NCI-H1694 (cell line): Measurements from ENCODE around the gene TNIK.

ENCODE experiments used
- DNase-seq: peaks from one replicate; lab custom pipeline; 2025; lab: John Stamatoyannopoulos, UW

The TNIK gene

DNA sequence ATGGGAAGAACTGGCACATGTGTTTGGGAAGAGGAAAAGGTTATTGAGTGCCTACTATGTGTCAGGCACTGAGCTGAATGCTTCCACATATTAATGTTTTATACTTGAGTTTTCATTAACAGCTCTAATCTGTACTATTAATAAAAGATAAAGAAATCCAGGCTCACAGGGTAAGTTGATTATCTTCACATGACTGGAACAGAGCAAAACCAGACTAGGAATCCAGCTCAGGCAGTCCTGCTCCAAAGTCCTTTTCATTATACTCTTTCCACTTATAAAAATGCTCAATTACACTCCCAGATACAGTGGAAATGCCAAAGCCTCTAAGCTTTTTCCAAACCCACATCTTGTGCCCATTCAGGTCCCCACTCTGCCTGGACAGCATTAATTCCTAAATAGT is 97.6 kb downstream of the TNIK start:
- no peak for DNase-seq

DNA sequence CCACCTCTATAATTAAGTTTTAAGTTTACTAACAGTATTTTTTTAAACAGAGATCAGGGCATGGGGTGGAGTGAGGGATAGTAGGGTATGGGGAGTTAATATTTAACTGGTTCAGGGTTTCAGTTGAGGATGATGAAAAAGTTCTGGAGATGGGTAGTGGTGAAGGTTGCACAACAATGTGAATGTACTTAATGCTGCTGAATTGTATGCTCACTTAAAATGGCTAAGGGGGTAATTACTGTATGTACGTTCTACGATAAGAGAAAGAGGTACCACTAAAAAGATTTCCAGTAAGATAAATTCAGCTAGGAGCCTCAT is 101.4 kb downstream of the TNIK start:
- no peak for DNase-seq

DNA sequence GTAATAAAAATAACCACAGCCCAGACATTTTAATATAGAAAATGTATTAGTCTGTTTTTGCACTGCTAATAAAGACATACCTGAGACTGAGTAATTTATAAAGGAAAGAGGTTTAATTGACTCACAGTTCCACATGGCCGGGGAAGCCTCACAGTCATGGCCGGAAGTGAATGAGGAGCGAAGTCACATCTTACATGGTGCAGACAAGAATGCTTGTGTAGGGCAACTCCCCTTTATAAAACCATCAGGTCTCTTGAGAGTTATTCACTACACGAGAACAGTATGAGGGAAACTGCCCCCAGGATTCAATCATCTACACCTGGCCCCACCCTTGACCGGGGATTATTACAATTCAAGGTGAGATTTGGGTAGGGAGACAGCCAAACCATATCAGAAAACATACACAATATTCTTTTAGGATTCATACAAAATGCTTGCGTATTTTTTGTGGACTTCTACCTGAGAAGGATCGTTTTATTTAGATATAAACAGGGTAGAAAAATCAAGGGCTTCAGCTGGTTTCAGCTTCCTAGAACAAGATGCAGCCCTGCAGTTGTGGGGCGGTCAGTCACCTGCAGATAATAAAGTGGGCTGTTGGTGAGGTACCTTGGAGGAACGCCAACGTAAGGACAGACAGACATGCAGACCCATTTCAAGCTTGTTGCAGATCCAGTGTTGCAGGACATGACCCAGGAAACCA is 101.9 kb downstream of the TNIK start:
- DNase-seq, result no peak

DNA sequence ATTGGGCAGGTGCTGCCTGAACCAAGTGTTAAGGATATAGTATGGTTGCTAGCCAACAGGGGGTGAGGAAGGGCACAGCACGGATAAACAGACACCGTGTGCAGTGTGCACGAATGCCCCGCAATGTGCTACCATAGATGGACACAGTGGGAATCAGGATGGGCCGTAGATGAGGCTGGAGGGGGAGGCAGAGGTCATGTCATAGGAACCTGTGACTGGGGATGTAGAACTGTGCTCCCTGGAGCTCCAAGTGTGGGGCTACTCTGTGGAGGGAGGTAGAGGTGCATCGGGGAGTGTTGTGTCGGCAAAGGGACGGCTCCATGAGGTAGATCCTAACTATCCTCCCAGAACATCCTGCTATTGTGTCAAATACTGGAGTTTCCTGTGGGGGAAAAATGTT is 102.5 kb downstream of the TNIK start:
- DNase-seq, result no peak

DNA sequence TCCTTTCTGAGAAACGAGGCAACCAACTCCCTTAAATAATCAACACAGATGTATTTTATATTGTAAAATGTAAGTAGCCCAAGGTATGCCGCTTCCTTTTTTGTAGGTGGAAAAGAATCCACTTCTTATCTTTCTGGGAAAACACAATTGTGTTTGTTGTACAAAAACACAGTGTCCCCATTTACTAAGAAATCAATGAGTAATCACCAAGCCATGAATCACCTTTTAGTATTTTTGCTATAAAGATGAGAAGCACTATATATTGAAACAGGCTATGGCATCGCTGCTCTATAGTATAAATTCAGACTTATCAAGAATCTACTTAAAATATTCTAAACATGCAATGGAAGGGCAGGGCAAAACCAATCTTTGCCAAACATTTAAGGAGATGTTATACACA is 104.0 kb downstream of the TNIK start:
- no peak for DNase-seq

DNA sequence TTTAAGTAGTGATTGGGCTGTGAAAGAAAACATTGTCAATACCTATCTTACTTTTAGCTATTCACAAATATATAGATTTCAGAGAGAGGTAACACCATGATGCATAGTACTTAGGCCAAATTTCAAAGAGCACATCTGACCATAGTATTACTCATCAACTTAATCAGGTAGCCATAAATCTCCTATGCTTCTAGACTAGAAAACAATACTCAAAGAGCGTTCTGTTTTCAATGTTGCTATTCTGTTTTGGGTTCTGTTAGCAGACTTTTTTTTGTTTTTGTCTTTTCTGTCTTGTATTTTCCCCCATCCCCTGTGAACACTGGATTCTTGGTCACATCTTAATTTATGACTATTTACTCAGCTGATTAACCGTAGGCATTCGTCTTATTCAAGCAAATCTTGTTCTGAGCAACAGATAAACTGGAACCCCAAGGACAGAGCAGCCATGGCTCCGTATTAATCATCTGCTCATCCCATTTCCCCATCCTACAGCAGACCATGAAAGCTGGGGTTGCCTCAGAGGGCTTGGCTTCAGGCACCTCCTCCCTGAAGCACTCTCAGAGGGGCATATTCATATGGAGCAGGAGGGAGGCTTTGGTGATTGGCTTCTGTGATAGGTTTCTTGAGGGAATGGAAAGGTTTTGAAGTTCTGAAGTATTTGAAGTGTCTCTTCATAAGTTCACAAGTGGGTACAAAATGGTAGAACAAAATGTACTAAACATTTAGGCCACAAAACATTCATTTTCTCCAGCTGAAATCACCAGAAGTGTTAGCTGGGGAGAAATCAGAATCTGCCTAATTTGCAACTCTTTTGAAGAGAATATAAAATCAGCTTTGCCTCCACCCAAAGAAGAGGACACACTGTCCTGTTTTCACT is 105.3 kb downstream of the TNIK start:
- no peak for DNase-seq

DNA sequence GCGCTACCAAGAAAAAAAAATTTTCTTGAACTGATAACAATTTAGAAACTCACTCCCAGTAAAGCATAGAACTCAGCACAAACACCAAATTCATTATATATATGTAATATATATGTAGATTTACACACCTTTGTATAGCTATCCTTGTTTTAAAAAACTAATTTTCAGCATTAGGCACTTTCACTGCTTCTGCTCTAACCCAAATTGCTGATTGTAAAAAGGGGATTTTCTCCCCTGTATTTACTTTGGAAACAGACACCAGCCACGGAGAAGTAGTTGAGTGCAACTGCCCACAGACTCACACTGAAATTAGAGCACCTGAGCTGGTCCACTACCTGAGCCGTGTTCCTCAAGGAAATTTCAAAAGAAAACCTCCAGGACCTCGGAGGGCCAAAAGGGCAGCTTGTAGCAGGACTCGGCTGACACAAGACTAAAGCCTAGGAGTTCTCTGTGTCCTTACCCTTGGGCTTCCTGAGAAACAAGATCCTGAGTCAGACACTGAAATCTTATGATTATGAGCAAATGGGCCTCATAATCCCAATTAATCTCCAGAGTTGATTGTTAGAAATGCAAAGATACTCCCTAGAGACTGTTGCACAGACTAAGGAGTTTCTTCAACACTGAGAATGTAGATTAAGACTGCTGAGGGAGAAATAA is 106.0 kb downstream of the TNIK start:
- DNase-seq, result no peak

DNA sequence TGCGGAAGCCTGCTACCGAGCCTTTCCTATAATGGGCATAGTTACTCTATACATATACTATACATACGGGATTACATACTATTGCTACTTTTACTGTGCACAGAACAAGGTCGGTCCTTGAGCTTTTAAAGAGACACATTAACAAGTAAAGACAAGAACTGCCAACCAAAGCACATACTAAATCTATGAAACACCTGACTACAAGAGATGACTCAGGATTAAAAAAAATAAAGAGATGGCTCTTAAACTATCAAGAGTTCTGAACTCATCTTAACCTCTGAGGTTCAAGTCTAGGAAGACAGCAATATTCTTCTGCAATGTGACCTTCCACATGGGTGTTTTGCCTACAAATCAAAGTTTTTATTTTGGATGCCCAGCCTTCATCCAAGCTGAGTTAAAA is 106.8 kb downstream of the TNIK start:
- DNase-seq, result no peak

DNA sequence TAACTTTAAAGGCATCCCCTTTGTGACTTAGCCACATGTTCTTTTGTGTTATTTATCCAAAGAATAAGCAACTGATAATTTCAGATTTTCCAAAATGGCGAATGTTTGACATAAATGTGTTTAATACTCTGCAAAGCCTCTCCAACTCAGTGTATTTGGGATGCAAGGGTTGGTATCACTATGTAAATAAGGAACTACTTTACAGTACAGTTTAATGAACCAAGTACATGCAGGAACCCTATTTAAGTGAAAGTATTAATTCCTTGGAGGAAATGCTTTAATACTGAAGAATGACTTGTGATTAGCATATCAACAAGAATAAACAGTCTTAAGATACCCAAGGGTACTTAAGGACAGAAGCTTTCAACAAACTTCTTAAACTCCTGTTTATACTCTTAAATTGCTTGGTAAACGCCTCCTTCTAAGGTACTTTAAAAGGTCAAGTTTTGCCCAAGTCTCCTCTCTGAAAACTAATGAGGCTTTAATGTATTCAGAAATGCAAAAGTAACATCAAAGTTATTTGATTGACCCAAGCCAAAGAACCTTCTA is 107.7 kb downstream of the TNIK start:
- DNase-seq, result no peak

DNA sequence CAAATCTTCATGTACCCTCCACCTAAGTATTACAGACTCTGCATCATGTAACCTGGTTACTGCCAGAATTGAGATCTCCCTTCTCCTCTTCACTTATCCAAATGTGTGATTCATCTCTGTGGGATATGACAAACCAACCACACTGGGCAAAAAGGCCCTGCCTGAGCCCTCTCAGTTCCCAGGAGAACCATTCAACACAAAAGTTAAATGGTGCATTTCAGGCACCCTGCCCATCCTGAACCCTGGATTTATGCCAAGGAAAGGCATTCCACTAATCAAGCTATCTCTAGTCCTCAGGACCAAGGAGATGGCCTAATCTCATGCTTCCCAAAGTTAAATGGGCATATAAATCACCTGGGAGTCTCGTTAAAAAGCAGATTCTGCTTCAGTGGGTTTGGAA is 108.5 kb downstream of the TNIK start:
- no peak for DNase-seq

DNA sequence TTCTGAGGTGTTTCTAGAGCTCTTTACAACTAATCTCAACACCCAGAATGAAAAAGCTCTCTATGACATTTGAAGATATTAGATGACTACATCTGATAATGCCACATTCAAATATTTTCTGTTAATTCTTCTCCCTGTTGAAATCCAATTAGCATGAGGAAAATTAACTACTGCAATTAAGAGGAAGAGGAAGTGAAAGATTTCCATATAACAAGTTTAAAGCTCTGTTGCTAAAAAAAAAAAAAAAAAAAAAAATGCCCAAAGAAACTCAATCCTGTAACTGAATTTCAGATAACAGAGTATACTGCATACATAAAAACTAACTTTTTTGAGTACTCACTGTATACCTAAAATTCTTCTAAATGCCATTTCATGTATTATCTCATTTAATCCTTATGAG is 109.8 kb downstream of the TNIK start:
- DNase-seq, result no peak

DNA sequence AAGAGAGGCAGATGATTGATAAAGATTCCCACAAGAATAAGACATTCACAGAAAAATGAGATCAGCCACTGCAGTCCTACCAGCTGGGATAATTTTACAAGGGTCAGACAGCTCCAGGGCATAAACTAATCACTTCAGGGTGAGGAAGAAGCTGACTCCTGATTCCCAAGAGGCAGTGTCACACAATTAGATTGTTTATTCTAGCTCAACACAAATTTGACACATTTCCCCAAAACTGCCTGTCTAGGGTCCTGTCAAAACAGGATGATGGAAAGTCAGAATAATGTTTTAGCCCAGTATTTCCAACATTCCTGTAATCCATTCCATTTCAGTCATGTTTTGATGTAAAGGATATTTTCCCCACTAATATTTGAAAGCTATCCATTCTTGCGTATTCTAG is 110.8 kb downstream of the TNIK start:
- DNase-seq, result no peak

DNA sequence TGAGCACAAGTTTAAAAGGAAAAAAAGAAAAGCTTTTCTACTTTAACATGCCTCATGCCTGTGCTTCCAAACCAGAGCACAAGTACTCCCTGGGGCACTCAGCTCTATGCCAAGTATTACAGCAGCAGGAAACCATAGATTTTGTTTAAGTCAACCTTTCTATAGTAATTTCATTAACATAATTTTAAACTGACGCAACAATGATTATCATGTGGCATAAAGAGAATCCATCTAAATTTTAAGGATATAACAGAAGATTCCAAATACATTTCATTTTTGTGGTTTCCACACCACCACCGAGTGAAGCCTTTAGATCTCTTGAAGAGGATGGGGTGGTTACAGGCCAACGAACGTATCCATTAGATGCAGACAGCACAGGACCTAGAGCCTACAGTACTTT is 112.1 kb downstream of the TNIK start:
- DNase-seq, result no peak

DNA sequence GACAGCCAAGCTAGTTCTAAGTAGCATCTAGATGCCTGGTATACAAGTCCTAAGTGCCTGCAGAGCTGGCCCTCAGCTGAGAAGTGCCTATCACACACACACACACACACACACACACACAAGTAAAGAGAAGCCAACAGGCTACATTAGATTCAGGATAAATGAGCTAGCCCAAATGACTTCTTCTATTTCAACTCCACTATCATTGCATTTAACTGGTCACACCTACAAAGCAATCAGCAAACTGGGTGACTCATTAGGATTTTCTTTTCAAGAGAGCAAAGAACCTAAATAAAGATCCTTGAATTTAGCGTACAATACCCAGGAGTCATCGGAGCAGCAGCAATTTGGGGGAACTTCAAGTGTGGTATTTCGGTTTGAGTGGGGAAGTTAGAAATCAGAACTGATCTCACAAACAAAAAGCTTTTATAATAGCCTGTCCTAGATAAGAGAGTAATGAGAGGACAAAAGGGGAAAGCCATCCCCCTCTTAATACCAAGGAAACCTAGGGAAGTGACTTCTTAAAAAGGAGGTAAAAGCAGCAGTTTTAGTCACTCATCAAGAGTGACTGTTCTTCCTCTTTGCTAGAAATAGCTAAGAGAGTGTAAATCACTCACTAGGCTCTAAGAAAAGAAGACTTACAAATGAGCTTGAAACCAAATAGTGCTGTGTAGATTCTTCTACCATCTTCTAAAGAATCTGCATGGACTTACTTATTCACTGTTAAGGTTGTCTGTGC is 112.7 kb downstream of the TNIK start:
- no peak for DNase-seq

DNA sequence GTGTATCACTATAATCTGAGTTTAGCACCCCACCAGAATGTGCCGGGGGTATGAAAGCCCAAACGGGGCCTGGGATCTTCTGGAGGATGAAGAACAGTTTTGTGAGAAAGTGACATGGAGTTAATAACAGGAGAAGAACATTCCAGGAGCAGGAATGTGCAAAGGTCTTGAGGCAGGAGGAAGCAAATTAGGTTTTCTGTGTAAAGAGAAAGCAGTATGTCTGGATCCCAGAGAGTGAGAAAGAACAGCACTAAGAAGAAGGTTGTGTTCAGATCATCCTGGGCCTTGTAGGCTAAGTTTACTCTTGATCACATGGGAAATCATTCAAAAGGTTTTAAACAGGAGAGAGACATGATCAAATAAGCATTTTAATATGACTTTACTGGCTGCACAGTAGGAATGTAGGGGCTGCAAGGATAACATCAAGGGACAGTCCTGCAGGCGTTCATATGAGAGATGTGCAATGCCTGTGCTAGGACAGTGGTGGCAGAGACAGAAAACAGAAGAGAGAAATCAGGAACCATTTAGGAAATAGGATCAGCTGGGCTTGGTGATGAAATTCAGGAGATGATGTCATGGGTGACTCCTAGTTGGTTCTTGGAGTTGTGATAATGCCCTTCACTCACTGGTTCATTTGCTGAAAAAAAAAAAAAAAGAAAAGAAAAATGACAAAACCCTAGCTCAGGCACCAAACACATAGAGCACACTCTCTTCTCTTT is 113.5 kb downstream of the TNIK start:
- DNase-seq, result no peak

DNA sequence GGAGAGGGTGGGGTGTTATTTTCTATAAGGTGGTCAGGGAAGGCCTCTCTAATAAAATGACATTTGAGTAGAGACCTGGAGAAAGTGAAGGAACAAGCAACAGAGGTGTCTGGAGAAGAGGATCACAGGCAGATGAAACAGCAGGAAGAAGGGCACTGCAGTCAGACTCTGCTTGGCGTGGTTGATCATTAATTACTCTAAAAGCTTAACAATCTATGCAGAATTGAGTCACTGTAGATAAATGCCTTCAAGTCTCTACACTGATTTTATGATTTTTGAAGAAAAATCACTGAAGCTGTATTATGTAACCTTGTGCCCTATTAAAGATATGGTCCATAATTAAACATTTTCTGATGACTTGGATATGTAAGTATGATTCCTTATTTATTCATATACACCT is 114.2 kb downstream of the TNIK start:
- DNase-seq, result no peak

DNA sequence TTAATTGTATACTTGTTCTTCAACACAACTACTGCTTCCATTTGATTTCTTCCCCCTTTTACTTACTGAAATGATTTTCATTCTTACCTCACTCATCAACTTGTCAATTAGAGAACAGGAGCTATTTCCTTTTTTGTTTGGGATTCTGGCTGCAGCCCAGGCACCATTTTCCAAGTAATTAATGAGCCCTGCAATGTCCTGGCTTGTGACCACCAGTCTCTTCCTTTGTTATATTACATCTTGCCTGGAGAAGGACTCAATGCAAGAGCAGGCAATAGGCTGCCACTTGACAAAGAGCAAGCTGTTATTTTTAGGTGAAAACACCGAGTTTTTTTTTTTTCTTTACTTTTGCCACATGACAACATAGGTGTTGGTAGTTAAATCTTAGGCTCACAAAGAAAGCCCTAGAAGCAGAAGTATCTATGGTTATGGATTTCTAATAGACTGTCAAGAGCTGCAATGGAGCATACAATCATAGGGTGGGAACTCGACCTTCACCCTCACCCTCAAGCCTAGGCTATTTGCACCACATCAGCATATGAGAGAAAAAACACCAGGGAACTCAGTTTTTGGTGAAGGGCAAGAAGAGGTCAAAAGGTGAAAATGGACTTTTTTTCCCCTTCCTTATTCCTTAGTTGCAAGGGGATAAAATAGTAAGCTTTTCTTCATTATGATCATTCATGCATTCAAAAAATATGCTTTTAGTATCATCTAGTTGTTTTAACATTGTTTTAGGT is 114.9 kb downstream of the TNIK start:
- no peak for DNase-seq

DNA sequence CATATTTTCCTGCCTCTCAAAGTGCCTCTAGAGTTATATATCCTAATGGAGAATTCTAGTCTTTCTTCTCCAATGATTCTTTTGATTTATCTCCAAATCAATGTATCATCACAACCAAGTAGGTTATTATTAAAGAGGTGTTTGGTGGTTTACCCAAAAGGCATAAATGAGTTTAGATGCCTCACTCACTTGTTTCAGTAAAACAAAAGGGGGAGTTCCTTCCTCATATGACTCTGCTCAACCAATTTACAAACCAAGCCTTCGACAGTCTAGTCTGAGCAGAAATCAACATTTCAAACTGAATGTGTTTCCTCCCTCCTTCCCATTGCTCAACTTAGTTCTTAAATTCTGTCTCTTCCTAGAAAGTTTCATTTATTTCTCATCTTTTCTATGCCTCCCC is 116.5 kb downstream of the TNIK start:
- no peak for DNase-seq

DNA sequence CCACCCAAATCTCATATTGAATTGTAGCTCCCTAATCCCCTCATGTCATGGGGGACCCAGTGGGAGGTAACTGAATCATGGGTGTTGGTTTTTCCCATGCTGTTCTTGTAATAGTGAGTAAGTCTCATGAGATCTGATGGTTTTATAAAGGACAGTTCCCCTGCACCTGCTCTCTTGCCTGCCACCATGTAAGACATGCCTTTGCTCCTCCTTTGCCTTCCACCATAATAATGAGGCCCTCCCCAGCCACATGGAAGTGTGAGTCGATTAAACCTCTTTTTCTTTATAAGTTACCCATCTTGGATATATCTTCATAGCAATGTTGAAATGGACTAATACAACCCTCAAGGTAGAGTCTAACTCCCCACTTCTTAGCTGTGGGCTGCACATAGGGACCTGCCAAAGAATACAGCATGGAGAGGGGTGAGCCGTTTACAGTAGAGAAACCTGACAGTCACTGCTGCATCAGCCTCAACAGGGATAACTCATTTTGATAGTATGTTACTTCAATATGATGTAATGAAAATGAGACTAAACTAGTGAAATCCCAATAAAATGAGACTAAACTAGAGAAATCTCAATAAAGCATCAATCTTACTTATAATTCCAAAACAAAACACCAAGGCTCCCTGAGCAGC is 117.3 kb downstream of the TNIK start:
- DNase-seq, result no peak

DNA sequence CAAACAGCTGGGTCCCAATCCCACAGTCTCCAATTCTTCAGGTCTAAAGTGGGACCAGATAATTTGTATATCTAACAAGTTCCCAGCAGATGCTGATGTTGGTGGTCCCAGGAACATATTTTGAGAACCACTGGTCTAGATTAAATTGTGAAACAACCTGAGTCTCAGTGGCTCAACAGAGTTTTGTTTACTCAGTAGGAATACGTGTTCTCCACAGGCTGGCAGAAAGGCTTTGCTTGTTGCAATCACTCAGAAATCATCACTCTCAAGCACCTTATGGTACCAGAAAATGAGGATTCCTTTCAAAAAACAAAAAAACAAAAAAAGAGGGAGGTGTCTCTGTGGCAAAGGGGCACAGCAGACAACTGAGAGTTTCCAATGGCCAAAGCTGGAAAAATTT is 118.0 kb downstream of the TNIK start:
- DNase-seq, result no peak
